ENCODE results near the gene FAM171A2.

DNA sequence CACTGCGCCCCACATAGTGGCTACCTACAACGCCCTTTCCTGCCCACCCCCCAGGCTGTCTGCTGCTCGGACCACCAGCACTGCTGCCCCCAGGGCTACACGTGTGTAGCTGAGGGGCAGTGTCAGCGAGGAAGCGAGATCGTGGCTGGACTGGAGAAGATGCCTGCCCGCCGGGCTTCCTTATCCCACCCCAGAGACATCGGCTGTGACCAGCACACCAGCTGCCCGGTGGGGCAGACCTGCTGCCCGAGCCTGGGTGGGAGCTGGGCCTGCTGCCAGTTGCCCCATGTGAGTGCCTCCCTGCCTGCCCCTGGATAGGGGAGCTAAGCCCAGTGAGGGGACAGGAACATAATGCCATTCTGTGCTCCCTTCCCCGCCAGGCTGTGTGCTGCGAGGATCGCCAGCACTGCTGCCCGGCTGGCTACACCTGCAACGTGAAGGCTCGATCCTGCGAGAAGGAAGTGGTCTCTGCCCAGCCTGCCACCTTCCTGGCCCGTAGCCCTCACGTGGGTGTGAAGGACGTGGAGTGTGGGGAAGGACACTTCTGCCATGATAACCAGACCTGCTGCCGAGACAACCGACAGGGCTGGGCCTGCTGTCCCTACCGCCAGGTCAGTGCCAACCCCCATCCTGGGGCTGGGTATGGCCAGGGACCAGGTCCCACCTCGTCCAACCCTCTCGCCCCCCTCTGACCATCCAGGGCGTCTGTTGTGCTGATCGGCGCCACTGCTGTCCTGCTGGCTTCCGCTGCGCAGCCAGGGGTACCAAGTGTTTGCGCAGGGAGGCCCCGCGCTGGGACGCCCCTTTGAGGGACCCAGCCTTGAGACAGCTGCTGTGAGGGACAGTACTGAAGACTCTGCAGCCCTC lies 11.5 kb downstream of the FAM171A2 start:
- TF ChIP-seq SUZ12 (IDR thresholded peaks at IDR 0.05; ENCODE audit: extremely low read depth, insufficient read depth, insufficient read length) = no peak
- no peak for TF ChIP-seq ZNF274 (IDR thresholded peaks at IDR 0.05; ENCODE audit: low read depth, low read length)
- TF ChIP-seq YY1 (IDR thresholded peaks at IDR 0.05; ENCODE audit: insufficient read depth, insufficient read length) = no peak
